Hippocampal formation (tissue), 2 donors: ENCODE results near the gene TCP11.

Experiments used
- DNase-seq, 2 donors: peaks; one replicate each; lab custom pipeline; 2025; lab: John Stamatoyannopoulos, UW

Gene TCP11

GRCh38 chr6:35173044-35173426 is 31.9 kb upstream of the TCP11 start:
- DNase-seq = no peak

GRCh38 chr6:35170891-35171290 is 29.8 kb upstream of the TCP11 start:
- no peak for DNase-seq

DNA sequence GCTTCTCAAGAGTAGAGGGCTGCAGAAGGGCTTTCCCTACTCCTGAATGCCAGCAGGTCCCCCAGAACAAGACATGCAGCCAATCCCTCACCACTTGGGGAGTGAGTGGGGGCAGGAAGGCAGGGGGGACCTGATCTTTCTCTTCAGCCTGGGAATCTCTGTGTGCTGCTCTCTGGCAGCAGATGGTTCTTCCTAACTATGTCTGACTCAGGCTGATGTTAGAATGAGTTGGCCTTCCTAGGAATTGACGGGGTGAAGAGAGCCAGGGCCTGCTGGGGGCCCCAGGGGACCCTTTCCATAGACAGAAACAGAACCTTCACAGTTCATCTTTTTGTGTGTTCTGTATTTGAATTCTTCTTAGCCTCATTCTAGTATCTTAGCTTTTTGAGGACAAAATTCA is 29.0 kb upstream of the TCP11 start:
- DNase-seq = no peak

GRCh38 chr6:35168461-35168861 is 27.3 kb upstream of the TCP11 start:
- DNase-seq = no peak

GRCh38 chr6:35167505-35167904 is 26.4 kb upstream of the TCP11 start:
- DNase-seq = no peak

- no peak for DNase-seq
Observed at GRCh38 chr6:35166520-35166919, 25.4 kb upstream of the TCP11 start.

DNA sequence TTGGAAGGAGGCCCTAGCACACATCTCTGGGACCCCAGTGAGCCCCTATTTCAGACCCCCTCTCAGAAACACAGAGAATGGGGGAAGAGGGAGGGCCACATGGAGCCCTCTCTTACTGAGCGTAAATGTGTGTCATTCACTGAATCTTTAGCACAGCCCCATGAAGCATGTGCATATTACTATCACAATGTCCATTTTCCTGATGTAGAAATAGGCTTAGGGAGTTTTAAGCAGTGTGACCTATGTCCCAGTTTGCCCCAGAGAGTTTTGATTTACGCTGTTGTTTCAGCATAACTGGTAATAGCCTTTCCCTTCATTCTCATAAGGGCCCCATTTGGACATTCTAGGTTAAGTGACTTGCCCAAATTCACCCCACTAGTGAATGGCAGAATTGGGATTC is 25.0 kb upstream of the TCP11 start:
- no peak for DNase-seq

DNA sequence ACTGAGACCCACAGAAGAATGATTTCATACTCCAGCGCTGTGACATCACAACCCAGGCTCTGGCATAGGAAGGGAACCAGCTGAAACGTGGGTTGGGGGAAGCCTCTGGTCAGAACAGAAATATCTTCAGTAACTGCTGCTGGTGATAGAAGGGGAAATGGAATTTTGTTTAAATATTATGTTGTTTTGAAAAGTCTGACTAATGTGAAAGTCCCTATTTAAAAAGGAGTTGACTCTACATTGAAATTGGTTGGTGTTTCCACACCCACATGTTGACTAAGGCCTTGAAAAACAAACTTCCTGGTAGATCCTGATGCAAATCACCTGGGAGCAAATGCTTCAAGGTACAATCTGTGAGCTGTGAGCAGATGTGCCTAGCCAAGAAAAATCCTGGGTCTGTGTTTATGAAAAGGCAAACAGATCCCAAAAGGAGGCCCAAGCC is 24.5 kb upstream of the TCP11 start:
- no peak for DNase-seq

GRCh38 chr6:35164868-35165267 is 23.7 kb upstream of the TCP11 start:
- no peak for DNase-seq

- no peak for DNase-seq
Observed at GRCh38 chr6:35164277-35164676, 23.1 kb upstream of the TCP11 start.

DNA sequence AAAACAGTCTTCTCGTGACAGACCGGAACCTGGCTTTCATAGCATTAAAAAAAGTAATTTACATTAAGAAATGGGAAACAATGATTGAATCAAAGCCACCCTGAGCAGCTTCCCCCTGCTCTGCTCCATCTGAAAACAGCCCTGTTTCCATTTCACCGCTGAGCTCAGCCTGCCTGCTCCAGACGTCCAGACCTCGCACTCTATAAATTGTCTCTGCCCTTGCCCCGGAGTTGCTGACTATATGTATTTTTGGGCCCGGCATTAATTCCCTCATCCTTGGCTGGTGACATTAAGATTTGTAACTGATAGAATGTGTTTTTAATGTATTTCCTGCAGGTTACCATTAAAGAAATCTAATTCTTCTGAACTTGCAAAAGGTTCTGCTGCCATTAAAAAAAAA is 22.7 kb upstream of the TCP11 start:
- no peak for DNase-seq

GRCh38 chr6:35161776-35162607 is 20.9 kb upstream of the TCP11 start:
- DNase-seq = no peak

GRCh38 chr6:35161266-35161665 is 20.1 kb upstream of the TCP11 start:
- DNase-seq = no peak

GRCh38 chr6:35160642-35161041 is 19.5 kb upstream of the TCP11 start:
- no peak for DNase-seq

- DNase-seq = no peak
Observed at GRCh38 chr6:35158520-35158919, 17.4 kb upstream of the TCP11 start.

GRCh38 chr6:35154947-35155346 is 13.8 kb upstream of the TCP11 start:
- no peak for DNase-seq

DNA sequence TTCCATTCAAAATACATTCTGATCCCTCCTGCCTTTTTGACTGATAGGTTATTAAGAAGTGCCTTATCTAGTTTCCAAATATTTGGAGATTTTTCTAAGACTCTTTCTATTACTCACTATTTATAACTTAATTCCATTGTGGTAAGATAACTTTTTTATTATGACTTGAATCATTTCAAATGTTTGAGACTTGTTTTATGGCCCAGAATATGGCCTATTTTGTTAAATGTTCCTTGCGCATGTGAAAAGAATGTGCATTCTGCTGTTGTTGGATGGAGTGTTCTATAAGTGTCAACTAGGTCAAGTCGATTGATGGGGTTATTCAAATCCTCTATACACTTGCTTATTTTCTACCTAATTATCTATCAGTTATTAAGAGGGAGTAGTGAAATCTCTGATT is 13.1 kb upstream of the TCP11 start:
- DNase-seq = no peak

GRCh38 chr6:35152067-35152707 is 11.0 kb upstream of the TCP11 start:
- no peak for DNase-seq

- DNase-seq = no peak
Observed at GRCh38 chr6:35151466-35151865, 10.3 kb upstream of the TCP11 start.

DNA sequence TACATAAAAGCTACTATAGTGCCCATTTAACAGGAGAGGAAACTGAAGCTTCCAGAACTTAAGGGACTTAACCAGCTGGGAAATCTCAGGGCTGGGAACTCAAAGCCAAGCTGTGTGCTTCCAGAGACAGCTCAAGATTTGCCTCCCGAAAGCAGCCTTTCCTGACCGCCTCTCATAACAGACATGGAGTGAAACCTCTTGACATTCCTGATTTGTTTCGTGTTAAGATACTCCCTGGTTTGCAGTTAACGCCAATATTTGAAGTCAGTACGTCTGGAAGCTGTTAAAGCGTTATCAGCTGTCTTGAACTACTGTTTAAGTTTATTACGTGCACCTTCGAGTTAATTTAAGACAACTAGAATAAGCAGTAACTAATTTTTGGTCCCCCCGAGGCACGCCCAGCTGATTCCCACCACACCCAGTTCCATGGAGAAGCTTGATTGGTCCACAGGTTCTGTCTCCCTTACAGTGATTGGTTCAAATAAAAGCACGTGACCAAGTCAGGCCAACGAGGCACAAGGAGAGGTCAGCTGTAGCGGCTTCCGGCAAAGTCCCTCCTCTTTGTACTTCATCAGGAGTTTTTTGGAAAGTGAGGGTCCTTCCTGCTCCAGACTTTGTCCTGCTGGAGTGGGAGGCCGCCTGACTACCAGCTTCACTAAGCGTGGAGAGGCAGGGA is 8.9 kb upstream of the TCP11 start:
- DNase-seq = no peak

- DNase-seq = no peak
Observed at GRCh38 chr6:35148167-35148741, 7.1 kb upstream of the TCP11 start.

DNA sequence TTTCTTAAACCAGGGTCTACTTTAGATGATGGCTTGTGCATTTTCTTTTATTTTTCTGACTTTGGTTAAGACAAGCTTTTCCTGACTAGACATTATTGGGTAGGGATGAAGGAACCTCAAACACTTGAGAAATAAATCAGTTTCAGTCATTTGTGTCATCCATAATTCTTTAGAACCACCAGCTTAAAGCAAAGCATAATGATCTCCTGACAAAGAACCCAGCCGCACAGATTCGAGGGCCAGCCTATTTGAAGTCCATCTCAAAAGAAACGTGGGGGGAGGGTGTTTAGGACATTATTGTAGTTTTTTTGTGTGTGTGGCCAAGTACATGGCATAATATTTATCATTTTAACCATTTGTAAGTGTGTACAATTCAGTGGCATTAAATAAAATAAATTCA is 6.3 kb upstream of the TCP11 start:
- DNase-seq = no peak

DNA sequence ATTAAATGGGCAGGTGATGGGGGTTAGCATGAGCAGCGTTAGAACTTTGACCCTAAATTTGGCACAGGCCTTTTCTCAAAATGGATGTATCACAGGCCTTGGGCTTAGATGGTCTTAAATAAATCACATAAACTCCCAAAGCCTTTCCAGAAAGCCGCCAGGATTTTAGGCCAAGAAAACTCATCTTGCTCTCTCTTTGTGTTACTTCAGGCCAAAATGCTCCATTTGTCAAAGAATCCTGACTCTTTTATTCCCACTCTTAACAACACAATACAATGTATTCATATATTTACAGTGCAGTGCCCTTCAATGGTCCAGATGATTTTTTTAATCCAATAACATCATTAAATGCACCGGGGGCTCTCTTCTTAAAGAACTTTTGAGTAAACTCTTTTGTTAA is 5.9 kb upstream of the TCP11 start:
- DNase-seq = no peak
